Measurements from ENCODE around the gene CD248.
A peak's percentile ranks its signal among the peaks of the same experiment; 100 is the strongest.
"Not testable (repeated sequence)": the region's sequence is repeated elsewhere in the genome, so short reads cannot be mapped to it uniquely, and the experiment has no call there.

The CD248 gene, protein sequence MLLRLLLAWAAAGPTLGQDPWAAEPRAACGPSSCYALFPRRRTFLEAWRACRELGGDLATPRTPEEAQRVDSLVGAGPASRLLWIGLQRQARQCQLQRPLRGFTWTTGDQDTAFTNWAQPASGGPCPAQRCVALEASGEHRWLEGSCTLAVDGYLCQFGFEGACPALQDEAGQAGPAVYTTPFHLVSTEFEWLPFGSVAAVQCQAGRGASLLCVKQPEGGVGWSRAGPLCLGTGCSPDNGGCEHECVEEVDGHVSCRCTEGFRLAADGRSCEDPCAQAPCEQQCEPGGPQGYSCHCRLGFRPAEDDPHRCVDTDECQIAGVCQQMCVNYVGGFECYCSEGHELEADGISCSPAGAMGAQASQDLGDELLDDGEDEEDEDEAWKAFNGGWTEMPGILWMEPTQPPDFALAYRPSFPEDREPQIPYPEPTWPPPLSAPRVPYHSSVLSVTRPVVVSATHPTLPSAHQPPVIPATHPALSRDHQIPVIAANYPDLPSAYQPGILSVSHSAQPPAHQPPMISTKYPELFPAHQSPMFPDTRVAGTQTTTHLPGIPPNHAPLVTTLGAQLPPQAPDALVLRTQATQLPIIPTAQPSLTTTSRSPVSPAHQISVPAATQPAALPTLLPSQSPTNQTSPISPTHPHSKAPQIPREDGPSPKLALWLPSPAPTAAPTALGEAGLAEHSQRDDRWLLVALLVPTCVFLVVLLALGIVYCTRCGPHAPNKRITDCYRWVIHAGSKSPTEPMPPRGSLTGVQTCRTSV

DNA sequence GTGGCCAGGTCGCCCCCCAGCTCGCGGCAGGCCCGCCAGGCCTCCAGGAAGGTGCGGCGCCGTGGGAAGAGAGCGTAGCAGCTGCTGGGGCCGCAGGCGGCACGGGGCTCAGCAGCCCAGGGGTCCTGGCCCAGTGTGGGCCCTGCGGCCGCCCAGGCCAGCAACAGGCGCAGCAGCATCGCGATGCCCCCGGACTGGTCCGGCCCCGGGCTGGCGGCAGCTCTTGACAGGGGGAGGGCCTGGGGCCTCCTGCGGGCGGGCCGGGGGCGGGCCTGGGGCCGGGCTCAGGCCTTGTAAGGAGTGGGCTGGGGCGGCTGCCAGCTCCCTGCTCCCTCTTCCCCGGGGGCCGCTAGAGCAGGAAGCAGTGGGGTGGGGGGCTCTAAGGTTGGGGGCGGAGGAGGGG lies at the start of gene CD248:
Gene CD248, minus strand, starts transcription at position 196 of the 403 bp plus-strand sequence. Its CDS starts 17 bp downstream, at position 179.
- DNase-seq: no peak

DNA sequence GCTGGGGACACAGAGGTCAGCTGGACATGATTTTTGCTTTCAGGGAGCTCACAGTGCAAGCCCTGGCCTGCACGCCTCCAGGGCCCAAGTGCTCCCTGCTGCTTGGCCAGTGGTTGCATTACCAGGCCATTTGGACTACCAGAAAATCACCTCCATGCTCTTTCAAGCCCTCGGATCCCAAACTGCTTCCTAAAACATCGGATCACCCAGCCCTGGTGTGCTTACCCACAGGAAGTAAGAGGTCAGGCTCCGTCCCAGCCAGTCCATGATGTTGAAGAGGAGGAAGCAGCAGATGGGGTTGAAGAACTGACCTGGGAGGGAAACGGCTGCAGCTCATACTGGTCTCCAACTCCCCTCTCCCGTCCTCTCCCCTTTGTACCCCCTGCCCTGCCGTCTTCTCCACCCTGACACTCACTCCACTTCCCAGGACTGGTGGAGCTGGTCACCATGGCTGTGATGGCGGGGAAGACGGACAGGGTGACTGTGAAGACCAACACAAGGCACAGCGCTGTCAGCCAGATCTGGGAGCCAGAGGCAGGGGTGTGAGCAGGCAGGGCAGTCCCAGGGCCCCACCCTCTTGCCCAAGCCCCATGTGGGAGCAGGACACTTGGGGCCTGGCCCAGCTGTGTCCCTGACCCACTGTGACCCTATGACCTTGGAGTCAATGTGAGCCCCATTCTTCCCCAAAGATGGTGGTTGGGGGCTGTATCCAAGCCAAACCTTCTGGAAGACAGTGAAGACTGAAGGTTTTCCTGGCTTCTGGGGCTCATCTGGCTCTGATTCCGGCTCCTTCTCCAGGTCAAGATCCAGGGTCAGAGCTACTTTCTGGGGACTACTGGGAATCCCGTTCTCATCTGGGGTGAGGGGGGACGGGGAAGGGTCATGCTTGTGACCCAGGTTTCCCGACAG lies 49.1 kb upstream of the CD248 start:
- no peak for DNase-seq

DNA sequence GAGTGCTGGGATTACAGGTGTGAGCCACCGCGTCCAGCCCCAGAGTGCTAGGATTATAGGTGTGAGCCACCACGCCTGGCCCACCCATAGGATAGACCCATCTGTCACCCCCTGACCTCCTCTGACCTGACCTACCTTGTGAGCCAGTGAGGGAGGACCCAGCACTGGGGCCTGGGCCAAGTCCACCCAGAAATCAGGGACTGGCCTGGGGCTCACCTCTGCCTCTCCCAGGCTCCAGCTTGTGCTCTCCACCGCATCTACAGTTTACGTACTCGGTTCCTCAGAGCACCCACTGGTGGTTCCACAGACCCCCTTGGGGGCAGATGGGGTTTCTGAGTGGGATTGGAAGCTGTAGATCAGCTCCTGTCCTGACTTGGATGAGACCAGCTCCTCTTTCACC lies 48.3 kb upstream of the CD248 start:
- no peak for DNase-seq

DNA sequence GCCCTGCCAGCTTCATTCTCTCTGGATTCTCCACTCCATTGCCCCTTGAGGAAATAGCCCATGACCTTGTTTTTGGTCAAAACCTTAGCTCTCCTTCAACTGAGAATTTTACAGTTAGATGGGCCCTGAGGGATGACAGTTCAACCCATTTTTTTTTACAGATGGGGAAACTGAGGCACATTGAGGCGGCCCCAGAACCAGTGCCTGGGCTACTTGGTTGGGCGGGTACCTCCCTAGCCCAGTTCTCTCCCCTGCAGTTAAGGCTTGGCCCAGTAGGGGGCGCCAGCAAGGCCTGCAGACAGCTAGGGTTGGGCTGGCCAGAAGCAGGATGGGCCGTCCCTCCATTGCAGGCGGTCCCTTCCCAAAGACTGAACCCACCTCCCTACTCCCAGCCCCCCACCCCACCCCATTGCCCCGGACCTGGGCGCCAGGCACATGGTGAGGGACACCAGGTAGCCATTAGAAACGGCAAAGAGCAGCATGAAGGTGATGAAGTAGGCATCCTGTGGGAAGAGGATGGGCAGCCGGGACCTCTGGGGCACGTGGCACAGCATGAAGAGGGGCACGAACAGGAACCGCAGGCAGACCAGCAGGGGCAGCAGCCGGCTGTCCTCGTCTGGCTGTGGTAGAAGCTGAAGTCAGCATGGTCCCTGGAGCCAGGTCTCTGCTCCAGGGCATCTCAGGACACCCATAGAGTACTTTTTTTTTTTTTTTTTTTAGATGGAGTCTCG lies 47.1 kb upstream of the CD248 start:
- peak; percentile 98 for DNase-seq

DNA sequence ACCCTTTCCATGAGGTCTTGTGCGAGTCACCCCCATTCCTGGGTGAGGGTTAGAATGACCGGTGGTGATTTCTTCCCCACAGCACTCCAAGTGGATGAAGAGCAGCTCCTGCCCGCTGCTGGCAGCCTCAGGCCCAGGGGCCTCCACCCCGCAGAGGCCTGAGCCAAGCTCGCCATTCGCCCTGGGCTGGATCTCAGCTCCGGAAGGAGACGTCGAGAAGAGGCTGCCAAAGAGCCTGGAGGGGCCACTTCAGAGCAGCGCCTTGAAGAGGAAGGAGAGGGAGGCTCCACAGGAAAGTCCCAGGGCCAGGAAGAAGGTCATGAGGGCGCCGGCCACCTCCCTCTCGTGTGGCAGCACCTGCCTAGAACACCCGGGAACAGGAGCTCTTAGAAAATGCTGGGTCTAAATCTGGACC lies 46.4 kb upstream of the CD248 start:
- DNase-seq: no peak

DNA sequence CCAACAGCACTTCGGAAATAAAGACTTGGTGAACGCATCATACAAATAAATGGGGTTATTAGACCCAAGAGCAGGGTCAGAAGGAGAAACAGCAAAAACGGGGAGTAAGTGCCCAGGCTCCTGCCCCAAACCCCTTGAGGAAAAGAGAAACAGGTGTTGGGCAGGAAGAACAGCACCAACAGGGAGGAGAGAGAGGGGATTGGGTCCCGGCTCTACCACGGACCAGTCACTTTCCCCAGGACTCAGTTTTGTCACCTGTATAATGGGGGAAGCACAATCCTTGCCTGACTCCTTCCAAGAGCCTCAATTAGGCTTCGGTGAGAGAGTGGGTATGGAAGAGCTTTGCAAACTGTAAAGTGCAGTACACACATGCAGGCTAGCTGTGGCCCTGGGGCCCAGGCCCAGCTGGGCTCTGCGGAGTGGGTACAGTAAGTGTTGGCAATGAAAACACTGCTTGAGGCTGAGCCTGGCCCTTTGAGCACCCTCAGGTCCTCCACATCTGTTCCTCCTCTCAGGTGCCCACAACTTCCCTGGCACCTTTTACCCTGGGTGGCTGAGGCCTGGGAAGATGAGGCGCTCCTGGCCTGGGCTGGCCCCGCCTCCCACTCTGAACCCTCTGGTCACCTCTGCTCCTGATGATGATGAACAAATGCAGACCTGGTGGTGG lies 45.8 kb upstream of the CD248 start:
- DNase-seq: no peak

DNA sequence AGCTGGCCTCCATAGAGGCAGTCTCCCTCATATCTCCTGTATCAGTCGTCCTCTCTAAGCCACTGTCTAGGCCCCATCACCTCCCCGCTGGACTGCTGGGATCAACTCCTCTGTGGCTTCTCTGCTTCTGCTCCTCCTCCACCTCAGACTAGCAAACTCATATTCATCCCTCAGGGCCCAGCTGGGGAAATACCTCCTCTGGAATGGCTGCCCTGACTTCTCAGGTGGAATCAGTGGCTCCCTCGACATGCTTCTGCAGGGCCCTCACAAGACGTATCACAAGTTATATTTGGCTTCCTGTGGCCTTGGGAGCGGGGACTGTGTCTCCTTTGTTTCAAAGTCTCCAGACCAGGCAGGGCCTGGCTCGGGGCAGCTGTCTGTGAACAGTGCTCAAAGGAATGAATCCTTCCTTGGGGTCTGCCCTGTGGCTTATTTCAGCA lies 44.7 kb upstream of the CD248 start:
- DNase-seq: no peak

DNA sequence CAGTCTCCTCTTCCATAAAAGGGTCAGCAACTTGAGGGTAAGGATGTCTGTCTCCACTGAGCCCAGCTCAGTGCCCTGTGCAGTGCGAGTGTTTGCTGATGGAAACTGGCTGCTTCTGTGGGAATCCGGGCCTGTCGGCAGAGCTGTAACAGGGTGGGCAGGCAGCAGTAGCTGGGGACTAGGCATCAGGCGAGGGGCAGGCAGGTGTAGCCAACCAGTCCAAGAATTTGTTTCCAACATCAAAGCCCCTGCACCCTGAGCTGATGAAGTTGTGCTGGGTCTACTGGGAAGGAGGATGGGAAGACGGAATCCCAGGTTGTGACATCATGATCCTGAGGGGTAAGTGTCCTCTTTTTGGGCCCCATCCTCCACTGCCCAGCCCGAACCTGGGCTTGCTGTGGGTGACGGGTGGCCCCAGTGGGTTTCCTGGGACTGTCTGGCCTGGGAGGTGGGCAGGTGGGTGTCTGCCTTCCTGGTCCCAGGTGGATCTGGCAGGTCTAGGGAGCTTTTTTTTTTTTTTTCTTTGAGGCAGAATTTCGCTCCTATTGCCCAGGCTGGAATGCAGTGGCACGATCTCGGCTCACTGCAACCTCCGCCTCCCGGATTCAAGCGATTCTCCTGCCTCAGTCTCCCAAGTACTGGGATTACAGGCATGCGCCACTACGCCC lies 43.7 kb upstream of the CD248 start:
- no peak for DNase-seq

DNA sequence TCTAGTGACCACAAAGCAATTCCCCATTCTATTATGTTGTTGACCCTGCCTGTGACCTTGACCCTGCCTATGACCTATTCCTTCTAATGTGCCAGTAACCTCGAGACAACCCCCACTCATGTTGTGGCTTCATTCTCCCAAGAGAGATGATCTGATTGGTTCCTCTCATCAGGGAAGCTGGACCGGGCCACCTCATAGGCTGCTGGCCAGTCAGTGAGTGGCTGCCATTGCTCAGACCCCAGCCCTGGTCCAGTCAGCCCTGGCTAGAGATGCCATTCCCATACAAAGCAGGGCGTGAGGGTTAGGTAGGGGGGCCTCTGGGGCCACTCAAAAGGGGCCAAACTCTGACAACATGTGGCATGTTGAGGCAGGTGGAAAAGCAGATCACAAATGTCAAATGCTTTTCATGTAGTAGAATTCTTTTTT lies 42.8 kb upstream of the CD248 start:
- no peak for DNase-seq

DNA sequence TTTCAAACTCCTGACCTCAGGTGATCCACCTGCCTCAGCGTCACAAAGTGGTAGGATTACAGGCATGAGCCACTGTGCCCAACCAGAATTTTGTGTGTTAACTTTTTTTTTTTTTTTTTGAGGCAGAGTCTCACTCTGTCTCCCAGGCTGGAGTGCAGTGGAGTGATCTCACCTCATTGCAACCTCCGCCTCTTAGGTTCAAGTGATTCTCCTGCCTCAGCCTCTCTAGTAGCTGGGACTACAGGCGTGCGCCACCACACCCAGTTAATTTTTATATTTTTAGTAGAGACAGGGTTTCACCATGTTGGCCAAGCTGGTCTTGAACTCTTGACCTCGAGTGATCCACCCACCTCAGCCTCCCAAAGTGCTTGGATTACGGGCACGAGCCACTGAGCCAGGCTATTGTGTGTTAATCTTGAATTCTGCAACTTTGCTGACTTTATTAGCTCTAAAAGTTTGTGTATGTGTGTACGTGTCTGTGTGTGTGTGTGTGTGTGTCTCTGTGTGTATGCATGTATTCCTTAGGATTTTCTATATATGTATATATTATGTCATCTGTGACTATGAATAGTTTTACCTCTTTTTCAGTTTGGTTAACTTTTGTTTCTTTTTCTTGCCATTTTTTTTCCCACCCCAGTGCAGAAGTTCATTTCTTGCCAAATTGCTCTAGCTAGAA lies 33.9 kb upstream of the CD248 start:
- DNase-seq: not testable (repeated sequence)

DNA sequence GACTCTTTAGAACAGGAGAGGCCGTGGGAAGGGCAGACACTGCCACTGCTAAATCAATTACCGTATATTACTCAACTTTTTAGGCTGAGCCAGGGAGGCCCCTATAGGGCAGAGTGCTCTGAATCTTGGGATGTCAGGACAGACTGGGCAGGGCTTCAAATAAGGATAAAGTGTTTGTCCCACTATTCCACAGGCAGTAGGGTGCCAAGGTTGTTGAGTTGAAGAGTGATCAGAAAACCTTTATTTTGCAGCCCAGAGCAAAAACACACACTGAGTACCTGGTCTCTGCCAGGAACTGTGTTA lies 32.2 kb upstream of the CD248 start:
- no peak for DNase-seq

DNA sequence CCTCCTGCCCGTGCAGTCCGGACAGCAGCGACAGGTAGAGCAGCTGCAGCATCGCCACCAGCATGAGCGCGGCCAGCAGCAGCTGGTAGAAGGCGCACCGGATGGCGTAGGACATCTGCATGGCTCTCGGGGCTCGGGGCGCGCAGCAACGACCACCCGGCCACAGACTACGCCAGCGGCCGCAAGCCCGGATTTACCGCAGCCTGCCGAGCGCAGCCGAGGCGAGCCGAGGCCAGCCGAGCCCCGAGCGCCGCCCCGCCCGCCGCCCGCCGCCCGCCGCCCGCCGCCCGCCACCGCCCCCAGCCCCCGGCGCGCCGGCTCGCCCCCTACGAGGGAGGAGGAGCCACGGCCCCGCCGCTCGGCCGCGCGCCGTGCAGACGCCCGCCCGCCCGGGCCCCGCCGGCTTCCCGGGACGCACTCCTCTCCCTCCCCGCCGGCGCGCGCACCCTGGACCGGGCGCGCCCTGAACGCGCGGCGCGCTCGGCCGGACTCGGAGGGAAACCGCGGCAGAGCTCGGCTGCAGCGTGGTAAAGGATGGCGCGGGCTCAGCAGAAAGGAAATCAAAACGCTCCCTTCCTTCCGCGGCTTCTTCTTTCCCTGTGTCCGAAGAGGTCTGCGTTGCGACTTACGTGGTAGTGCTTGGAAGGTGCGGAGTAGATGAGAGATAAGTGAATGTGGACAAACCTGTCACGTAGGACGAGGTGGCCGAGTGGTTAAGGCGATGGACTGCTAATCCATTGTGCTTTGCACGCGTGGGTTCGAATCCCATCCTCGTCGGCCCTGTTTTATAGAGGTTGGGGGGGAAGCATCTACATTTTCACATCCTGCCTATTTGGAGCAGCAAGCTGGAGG lies 30.8 kb upstream of the CD248 start, which contains the start of gene B4GAT1:
Gene B4GAT1, minus strand, starts transcription at position 205 of the 852 bp plus-strand sequence. Its CDS starts 84 bp downstream, at position 121.
- peak; percentile 97 for DNase-seq

DNA sequence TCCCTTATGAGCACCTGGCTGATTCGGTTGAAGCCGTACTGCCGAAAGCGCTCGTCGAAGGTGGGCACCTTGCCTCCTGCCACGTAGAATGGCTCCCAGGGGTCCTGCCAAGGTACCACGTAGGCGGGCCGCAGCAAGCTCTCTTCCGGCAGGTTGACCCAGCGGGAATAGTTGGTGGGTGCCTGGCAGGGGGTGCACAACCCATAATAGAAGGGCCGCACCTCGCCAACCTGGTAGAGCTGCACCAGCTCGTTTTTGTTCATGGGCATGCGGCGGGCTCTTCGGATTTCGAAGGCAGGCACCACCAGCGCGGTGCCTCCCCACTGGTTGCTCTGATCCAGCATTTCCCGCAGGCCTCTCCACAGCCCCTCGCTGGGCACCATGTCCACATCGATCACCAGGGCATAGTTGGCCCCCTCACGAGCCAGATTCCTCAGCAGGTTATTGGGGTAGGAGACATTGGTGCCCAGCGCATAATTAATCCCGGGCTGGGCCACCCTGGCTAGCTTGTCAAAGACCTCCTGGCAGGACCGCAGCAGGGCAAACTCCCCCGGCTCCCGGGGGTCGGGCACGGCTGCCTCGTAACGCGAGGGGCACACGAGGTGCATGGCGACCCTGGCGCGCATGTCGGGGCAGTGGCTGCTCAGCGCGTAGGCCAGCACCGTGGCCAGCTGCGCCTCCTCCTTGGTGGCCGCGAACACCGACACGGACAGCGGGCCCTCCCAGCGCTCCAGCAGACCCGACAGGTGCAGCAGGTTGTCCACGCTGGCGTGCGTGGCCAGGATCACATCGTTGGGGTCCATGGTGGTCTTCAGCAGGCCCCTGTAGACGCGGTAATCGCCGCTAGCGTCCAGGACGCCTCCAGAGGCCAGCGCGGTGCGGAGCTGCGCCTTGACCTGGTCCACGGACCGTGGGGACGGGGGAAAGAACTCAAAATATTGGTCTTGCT lies 29.9 kb upstream of the CD248 start:
- no peak for DNase-seq

DNA sequence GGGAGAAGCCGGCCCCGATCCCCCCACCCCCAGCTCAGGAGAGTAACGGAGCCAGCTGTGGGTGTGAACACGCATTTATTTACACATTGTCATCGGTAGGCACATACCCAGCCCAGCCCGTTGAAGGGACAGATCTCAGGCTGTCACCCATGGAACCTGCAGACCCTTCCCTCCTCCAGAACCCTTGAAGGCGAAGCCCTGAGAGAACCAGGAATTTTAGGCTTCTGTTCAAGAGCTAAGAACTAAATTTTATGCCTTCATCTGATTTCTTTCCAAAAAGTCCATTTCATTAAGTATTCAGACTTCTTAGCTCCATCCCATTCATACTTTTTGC lies 28.4 kb upstream of the CD248 start:
- no peak for DNase-seq

DNA sequence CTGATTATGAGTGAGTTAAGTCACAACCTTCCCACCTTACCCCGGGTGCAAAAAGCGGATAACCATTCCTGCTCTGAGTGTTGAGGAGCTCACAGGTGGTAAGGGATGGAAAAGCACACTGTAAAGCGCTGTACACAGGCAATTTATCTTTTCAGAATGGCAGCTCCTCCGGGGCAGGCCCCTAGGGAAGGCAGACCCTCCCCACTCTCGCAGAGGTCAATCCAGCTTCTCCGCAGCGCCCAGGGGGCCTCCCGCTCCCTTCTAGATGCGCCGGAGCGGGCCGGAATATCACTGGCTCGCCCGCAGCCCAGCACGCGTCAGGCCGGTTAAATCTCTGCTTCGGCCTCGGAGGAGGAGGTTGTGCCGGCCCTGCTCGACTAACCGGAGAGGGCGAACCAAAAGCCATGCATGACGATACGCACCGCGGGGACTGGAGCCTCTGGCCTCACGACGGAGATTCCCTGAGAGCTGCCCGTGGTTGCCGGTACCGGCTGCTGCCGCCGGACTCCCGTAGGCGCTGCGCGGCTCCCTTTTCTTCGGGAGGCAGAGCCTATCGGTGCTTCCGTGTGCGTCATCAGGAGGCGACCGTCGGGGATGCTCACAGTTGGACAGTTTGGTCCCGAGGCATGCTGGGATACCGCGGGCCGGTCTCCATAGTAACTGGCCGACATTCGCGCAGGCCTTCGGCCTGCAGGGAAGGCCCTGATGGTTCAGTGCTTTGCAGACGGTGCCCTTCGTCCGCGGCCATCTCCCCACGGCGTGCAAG lies 27.9 kb upstream of the CD248 start, which contains the start of gene BRMS1:
Gene BRMS1, minus strand, starts transcription at position 555 of the 766 bp plus-strand sequence. CDS start 2,870 bp downstream, outside the sequence.
- peak; percentile 97 for DNase-seq

DNA sequence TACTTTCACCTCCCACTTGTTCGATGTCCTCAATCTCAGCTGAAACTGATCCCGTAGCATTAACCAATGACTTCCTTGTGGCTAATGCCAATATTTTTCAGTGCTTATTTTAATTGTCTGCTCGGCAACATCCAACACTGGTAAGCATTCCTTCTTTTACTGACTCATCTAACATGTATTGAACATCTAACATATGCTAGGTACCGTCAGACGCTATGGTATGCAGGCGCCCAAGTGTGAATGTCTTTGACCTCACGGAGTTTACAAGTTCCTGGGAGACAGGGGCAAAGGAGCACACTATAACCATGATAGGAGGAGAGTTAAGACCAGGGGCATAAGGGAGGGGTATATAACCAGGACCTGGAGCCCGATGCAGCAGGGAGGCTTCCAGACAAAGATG lies 26.3 kb upstream of the CD248 start:
- DNase-seq: no peak

DNA sequence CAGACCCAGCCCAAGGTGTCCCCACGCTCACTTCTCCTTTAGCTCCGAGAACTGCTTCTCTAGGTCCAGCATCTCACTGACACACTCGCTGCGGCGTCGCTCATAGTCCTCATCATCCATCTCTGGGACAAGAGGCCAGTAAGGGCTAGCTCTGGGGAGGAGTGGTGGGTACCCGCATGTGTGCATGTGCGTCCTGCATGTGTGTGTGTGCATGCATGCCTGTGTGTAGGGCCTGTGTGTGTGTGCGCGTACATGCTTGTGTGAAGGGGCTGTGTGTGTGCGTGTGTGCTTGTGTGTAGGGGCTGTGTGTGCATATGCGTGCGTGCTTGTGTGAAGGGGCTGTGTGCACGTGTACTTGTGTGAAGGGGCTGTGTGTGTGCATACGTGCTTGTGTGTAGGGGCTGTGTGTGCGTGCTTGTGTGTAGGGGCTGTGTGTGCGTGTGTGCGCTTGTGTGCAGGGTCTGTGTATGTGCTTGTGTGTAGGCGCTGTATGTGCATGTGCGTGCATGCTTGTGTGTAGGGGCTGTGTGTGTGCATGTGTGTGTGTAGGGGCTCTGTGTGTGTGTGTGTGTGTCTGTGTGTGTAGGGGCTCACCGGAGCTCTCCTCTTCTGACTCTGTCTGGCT lies 24.8 kb upstream of the CD248 start:
- DNase-seq: no peak
